BE2C (cell line): Measurements from ENCODE around the gene THRA.

ENCODE experiments used
- DNase-seq: peaks from one replicate; pipeline ENCODE4 v3.0.0-alpha.2; 2020
- H3K27me3 ChIP-seq: fragments of 250-450 bp; sonication (Bioruptor Pico); 2 replicates; pipeline ENCODE4 v1.5.1; 2020; ENCODE audit warnings: mild to moderate bottlenecking
- H3K36me3 ChIP-seq: fragments of 250-450 bp; sonication (Bioruptor Pico); 2 replicates; pipeline ENCODE4 v1.5.1; 2020; ENCODE audit warnings: mild to moderate bottlenecking
- H3K4me1 ChIP-seq: fragments of 250-450 bp; sonication (Bioruptor Pico); 2 replicates; pipeline ENCODE4 v1.5.1; 2020
- H3K4me3 ChIP-seq: 2 replicates; pipeline ENCODE4 v1.5.1; 2011; ENCODE audit warnings: low read depth, low read length
- H3K9me3 ChIP-seq: fragments of 250-450 bp; sonication (Bioruptor Pico); 2 replicates; pipeline ENCODE4 v1.5.1; 2020
- CTCF ChIP-seq: IDR thresholded peaks from 2 replicates; pipeline ENCODE4 v1.5.1; 2012; ENCODE audit warnings: mild to moderate bottlenecking, low read depth, low read length

THRA gene

GRCh38 chr17:40065769-40066510 is 3.2 kb downstream of the THRA start:
- H3K9me3 ChIP-seq, result no peaks in the 10 kb centered on the region
- TF ChIP-seq CTCF, result no peak
- H3K27me3 ChIP-seq, result no peaks in the 10 kb centered on the region
- H3K4me1 ChIP-seq, result peaks cover 39% of the 10 kb centered on the region
- no peak overlapping the region for H3K4me3 ChIP-seq
- no peaks in the 10 kb centered on the region; the same call in 1 of the 2 replicates for H3K36me3 ChIP-seq
- DNase-seq, result no peak

- DNase-seq, result no peak
- no peak for TF ChIP-seq CTCF
- Histone ChIP-seq H3K9me3 (no peaks in the 10 kb centered on the region), H3K4me1 (peaks cover 53% of the 10 kb centered on the region), H3K27me3 (no peaks in the 10 kb centered on the region), H3K36me3 (no peaks in the 10 kb centered on the region; the same call in 1 of the 2 replicates), H3K4me3 (no peak overlapping the region)
Observed at GRCh38 chr17:40067710-40068109, 4.9 kb downstream of the THRA start.

- peaks cover 58% of the 10 kb centered on the region for H3K4me1 ChIP-seq
- H3K27me3 ChIP-seq, result no peaks in the 10 kb centered on the region
- H3K36me3 ChIP-seq, result no peaks in the 10 kb centered on the region; the same call in 1 of the 2 replicates
- H3K4me3 ChIP-seq, result peak overlapping the region; percentile 49
- no peaks in the 10 kb centered on the region for H3K9me3 ChIP-seq
- DNase-seq, result no peak
- TF ChIP-seq CTCF, result no peak
Observed at GRCh38 chr17:40068129-40068581, 5.4 kb downstream of the THRA start.

- DNase-seq, result no peak
- TF ChIP-seq CTCF, result no peak
- H3K4me1 ChIP-seq, result peaks cover 62% of the 10 kb centered on the region
- no peaks in the 10 kb centered on the region for H3K27me3 ChIP-seq
- peak overlapping the region; percentile 49 for H3K4me3 ChIP-seq
- no peaks in the 10 kb centered on the region; the same call in 1 of the 2 replicates for H3K36me3 ChIP-seq
- H3K9me3 ChIP-seq, result no peaks in the 10 kb centered on the region
Observed at GRCh38 chr17:40068584-40068916, 5.8 kb downstream of the THRA start.

- no peak for TF ChIP-seq CTCF
- no peaks in the 10 kb centered on the region; the same call in 1 of the 2 replicates for H3K36me3 ChIP-seq
- H3K27me3 ChIP-seq, result no peaks in the 10 kb centered on the region
- no peaks in the 10 kb centered on the region for H3K9me3 ChIP-seq
- H3K4me1 ChIP-seq, result peaks cover 61% of the 10 kb centered on the region
- H3K4me3 ChIP-seq, result peak overlapping the region; percentile 49
- peak; percentile 85 for DNase-seq
Observed at GRCh38 chr17:40068917-40069750, 6.4 kb downstream of the THRA start.
